K562 (cell line): ENCODE data around the gene METTL3.

Experiments
- NELFE ChIP-seq: IDR thresholded peaks from 2 replicates; pipeline ENCODE4 v1.6.1; 2011; ENCODE audit warnings: mild to moderate bottlenecking; ENCODE audit not compliant: insufficient read depth, insufficient read length
- U2AF2 ChIP-seq: fragments of 200-400 bp; formaldehyde crosslinking; optimal IDR thresholded peaks from 2 replicates; pipeline ENCODE3; 2017; ENCODE audit warnings: low read depth, mild to moderate bottlenecking, low read length

DNA sequence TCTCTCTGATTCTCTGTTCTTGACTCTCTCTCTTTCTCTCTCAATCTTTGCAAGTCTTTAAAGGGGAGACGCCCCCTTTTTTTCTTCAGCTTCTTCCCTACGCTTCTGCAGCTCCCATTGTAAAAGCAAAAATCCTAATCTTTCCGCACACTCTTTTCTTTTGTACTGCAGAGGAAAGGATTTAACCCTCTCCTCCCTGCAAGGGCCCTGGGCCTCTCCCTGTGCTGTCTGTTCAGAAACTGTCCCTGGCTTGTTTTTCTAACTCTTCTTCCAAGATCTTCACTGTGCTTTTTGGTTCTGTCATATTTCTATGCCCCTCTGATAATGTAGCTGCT is 25.9 kb upstream of the METTL3 start:
- TF ChIP-seq NELFE, result no peak
- TF ChIP-seq U2AF2, result no peak
